ENCODE data around the gene NAA30.

Gene NAA30

DNA sequence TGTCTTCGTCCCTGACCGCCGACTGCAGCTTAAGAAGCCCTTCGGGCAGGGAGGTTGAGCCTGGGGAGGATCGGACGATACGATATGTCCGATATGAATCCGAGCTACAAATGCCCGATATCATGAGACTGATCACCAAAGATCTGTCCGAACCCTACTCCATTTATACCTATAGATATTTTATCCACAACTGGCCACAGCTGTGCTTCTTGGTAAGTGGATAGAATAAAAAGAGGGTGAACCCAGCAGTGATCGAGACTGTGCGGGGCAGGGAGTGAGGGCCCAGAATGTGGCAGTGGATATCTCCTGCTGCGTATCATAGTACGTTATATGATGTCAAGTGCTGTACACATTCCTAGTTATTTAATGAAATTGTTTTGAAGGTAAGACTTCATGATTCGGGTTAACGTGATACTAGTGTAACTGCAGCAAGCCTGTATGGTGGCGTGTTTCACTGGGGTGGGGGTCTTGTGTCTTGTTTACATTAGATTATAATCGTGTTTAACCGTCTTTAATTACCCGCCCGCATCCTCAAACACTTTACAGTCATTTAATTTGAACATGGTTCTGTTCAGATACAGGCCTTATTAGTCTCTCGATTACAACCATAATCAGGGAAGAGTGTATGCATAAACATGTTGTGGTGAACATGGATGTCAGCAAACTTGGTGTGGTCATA, 1.3 kb downstream of the NAA30 start:
- DNase-seq = peak; percentile 10

DNA sequence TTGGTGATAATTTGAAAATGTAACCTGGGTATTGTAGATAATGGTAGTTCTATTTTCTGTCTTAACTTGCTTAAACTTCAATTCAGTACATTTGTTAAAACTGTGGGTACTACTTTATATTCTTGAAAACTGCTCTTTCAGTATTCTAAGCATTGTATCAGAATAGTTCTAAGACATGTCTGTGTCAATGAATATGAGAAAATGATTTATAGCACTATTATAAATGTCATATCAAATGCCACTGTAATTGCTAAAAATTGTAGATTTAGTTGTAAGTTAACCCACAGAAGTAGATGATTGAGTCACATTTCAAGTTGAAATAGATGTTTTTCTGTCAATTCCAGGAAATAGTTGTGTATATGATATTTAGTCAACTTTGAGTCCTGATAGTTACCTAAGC, 2.4 kb downstream of the NAA30 start:
- DNase-seq = no peak

DNA sequence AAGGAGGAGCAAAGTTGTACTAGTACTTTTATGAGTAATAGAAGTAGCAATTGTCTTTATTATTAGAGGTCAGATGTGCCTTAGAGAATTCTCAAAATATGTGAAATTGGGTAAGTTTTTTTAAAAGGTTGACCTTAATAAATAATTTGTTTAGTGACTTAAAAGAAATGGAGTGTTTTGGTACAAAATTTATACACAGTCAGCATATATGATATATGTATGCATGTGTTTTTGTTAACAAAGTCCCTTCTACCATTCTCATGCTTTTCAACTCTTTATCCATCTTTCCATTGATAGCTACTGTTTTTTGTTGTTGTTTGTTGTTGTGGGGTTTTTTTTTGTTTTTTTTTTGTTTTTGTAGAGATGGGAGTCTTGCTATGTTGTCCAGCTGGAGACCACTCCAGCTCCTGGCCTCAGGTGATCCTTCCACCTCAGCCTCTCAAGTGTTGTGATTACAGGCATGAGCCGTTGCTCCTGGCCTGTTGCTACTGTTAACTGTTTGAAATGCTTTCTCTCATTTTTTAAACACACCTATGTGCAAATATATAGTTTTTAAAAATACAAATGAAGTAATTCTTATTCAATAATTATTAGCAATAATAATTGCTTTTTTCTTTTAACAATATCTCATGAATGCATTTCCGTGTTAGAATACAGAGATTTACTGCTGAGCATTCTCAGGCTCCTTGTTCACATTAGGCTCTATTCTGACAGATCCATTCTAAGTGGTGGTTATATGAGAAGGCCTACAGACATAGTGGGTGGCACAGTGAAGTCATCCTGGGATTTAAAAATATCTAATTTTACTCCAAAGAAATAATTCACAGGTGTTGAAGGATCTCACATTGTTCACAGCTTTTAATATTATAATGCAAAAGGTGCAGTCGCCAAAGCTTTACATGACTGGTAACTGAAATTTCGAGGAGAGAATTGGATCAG, 10.4 kb downstream of the NAA30 start:
- no peak for DNase-seq

DNA sequence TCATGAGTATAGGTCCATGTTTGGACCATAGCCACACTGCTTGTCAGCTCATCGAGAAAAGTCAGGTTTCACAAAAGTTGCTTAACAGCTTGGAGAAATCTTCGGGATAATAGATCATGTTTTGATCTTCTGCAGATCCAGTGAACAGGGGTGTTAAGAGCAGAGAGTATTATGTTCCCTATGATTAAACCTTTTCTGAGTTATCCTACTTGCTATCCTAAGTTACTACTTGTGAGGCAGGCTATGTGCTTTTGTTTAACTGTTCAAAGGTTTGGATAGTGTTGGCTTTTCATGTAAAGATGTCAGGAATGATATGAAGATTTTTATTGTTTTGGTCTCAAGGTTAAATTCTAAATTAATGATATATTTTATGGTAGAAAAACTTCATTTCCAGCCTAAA, 11.1 kb downstream of the NAA30 start:
- no peak for DNase-seq

DNA sequence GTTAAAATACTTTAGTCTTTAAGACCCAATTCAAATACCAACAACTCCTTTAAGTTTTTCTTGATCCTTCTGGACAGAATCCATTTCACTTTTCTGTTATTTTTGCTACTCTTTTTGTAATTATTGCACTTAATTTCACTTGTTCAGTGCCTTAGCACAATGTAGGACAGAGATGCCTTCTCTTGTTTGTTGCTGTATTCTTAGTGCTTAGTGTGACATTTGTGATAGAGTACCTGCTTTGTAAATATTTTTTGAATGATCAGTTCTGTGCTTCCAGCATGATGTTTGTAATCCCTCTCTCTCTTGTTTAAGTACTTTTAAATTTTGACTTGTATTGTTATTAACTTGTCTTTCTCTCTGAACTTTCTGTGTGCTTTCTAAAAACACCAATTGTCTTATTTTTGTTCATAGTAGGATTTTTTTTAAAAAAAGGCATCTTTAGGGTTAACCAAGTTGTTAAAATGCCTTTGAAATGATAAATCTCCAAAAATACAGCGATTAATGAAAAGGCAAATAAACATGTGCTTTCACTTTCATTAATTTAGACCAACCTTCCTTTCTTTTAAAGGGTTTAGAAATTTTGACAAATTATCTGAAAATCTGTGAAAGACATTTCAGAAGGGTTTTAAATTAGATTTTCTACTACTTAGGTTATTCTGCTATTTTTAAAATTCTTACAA, 11.9 kb downstream of the NAA30 start:
- DNase-seq = no peak

DNA sequence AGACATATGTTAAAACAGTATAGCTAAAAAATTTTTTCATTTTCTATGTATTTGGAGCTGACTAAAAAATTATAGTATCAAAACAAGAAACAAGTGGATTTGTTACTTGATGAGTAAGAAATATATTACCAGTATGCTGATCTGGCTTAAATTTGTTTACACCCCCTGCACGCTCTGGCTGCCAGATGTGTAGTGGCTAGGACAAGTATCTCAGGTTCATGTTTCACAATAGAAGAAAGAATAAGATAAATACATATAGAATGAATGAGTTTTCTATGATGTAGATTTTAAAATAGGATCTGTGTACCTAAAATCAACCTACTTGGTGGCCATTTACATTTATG, 13.1 kb downstream of the NAA30 start:
- no peak for DNase-seq

DNA sequence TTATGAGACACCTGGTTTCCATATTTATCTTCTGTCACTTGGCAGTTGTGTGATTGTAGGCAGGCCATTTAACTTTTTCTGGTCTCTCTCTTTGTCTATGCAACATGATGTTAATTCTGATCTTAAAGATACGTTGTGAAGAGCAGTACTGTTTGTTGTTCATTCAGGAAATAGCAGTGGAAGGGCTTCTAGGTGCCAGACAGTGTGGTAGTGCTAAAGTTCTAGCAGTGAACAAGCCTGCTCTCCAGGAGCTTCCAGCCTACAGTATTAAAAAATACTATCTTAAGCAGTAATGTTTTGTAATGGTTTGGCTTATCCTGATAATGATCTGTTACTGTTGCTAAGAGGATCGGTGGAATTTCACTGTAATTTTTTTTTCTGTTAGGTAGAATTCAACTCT, 15.2 kb downstream of the NAA30 start:
- DNase-seq = no peak

DNA sequence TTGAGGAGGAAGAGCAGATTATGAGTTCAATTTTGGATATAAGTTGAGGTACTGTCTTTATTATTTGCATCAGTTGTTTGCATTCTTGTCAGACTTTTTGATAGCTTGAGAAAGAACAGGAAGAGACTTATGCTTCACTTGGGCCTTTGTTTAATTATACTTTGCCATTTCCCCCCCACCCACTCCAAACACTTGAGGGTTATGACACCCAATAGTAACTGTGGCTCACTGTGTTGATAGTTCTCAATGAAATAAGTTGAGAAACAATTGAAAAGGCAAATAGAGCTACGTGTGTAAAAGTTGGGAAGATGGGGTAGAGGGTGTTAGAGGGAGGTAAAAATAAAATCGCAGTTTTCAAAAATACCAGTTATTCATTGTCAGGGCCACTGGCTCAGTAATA, 17.7 kb downstream of the NAA30 start:
- no peak for DNase-seq

DNA sequence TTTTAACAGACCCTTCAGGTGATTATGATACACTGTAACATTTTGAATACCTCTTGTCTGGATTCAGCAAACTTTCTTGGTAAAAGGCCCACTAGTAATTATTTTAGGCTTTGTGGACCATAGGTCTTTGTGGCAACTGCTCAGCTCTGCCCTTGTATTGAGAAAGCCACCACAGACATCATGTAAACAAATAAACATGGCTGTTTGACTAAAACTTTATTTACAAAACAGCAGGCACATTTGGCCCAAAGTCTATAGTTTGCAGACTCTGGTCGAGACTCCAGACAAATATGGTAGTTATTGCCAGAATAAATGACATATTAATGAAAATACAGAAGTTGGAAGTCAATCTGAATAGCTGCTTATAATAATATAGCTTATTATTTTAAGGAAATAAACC, 18.2 kb downstream of the NAA30 start:
- no peak for DNase-seq

- DNase-seq = no peak
Measured at GRCh38 chr14:57412341-57412740, 22.0 kb downstream of the NAA30 start.

DNA sequence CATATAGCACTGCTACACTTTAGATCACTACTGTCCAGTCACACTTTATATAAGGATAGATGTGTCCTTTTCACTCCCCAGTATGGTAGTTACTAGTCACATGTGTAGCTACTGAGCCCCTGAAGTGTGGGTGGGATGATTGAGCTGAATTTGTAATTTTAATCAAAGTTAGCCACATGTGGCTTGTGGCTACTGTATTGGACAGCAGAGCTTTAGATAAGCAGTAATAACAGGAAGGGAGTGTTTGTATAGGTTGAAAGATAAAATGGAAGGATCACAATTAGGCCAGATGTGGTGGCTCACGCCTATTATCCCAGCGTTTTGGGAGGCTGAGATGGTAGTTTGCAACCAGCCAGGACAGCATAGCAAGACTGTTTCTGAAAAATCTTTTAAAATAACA, 23.5 kb downstream of the NAA30 start:
- DNase-seq = no peak

GRCh38 chr14:57417228-57417627, 26.8 kb downstream of the NAA30 start:
- DNase-seq = no peak

DNA sequence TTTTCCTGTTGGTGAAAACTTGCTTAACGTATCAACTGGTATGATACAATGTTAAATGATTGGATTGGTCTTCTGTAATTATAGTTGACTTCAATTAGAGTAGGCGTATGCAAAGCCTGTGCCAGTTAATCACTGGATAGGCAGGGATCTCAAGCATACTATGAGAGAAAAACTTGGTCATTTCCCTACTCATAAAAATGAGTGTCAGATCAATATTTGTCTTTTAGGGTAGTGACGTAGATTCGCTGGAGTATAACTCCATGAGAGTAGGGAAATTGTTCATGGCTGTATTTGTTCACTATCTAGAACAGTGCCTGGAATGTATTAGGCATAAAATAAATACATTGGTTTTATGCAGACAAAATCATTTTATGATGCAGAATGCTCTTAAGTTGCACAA, 28.6 kb downstream of the NAA30 start:
- no peak for DNase-seq

GRCh38 chr14:57420033-57420432, 29.6 kb downstream of the NAA30 start:
- no peak for DNase-seq

- no peak for DNase-seq
Measured at GRCh38 chr14:57420986-57421385, 30.6 kb downstream of the NAA30 start.

- no peak for DNase-seq
Measured at GRCh38 chr14:57435923-57436322, 45.5 kb downstream of the NAA30 start.

DNA sequence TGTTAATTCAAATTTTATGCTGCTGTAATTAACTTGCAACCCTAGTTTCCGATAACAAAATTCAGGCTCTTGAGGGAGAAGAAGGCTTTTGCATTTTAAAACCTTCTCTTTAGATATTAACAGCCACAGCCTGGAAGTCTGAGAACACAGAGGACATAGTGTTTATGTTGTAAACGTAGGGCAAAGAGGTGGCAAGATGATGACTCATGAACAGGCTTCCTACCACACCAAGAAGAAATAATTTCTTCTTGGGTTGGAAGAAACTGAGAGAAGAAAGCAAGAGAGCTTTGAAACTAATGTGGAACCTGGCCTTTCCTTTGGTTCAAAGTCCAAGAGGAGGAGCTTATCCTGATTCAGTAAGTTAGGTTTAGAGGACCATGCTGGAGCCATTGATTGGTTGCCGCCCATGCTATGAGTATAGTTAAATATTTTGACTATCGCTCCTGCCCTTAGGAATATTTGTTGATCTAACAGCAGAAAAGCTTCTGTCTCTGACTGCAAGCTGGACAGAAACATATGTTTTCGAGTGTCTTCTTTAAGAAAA, 71.5 kb downstream of the NAA30 start:
- DNase-seq = no peak

- no peak for DNase-seq
Measured at GRCh38 chr14:57462551-57462950, 72.2 kb downstream of the NAA30 start.

DNA sequence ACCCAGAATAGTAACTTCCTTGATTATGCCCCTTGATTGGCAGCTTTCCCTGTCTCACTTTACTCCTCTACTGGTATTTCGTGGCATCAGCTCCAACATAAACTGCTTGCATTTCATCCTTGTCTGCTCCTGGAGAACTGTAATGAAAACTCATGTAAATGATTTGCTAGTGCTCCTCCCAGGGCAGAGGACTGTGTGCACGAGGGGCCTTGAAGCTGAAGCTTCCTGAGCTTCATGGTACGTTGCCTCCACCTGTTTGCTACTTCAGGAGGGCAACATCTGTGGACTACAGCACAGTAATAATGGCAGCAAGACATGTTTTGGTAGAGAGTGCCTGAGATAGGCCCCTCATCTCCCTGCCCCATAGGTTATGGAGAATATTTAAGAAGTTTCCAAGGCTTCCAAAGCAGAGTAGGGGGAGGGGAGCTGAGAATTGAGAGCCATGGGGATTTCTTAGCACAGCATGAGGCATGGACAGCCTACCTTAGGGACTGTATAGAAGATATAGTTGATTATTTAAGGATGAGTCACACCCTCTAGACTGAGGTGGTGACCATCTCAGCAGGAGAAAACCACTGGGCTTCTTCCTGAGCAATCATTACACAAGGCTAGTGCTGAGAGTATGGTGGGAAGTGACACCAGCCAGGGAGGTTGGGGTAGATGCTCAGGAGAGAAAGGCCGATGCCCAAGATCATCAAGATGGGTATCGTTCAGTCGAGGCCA, 73.8 kb downstream of the NAA30 start:
- DNase-seq = no peak
